ENCODE data around the gene SULT1E1.

SULT1E1 gene

DNA sequence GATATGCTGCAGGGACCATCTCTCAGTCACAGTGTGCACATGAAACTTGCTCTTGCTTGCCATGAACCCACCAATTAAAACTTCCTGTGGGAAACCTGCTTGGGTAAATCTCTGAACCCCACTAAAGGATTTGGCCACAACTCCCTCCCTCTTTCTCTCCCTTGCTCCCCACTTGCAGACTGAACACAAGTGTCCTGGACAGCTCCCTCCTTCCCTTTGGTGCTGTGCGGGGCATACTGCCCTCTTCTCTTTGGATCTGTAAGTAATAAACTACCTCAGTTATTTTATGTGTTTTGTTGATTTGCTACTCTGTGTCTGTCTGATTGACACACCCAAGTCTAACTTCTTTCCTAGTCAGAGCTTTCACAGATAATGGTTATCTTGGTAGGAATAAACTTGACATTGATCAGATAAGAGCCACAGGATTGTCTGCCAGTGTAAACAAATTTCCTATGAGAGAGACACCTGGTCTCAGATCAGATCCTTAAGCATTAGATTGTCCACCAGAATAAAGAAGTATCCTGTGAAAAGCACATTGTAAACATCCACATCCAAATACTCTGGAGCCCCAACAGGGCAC lies 41.8 kb downstream of the SULT1E1 start:
- H3K9me3 ChIP-seq: no peaks in the 10 kb centered on the region
- no peaks in the 10 kb centered on the region for H3K27me3 ChIP-seq
- TF ChIP-seq, protein P1, sequence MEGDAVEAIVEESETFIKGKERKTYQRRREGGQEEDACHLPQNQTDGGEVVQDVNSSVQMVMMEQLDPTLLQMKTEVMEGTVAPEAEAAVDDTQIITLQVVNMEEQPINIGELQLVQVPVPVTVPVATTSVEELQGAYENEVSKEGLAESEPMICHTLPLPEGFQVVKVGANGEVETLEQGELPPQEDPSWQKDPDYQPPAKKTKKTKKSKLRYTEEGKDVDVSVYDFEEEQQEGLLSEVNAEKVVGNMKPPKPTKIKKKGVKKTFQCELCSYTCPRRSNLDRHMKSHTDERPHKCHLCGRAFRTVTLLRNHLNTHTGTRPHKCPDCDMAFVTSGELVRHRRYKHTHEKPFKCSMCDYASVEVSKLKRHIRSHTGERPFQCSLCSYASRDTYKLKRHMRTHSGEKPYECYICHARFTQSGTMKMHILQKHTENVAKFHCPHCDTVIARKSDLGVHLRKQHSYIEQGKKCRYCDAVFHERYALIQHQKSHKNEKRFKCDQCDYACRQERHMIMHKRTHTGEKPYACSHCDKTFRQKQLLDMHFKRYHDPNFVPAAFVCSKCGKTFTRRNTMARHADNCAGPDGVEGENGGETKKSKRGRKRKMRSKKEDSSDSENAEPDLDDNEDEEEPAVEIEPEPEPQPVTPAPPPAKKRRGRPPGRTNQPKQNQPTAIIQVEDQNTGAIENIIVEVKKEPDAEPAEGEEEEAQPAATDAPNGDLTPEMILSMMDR (IDR thresholded peaks at IDR 0.05): no peak
- no peak for DNase-seq
- H3K36me3 ChIP-seq: no peaks in the 10 kb centered on the region
- intact Hi-C loops (cut with DNase I; ENCODE audit: low total_unique reads): no loop called here
- no peak overlapping the region for H3K27ac ChIP-seq
- no peak overlapping the region for H3K4me3 ChIP-seq
- H3K4me1 ChIP-seq: peaks cover 0 to 14% (median 4%) of the 10 kb centered on the region in 4 donors

DNA sequence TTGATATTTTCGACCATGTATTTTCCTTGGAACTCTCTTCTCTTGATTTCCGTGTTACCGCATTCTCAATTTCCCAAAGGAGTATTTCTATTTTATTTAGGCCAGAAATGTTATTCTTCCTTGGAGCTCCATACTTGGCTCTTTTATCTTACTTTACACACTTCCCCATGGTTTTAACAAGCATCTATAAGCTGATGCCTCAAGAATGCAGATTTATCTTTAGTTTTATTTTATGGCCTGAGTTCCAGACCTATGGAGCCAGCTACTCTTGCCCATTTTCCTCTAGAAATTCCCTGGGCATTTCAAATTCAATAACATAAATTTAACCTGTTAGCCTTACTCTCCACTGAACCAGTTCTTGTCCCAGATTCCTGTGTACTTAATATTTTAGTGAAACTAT lies 43.7 kb downstream of the SULT1E1 start:
- Histone ChIP-seq H3K4me3 (no peak overlapping the region), H3K27ac (no peak overlapping the region), H3K27me3 (no peaks in the 10 kb centered on the region), H3K4me1 (peaks cover 0 to 14% (median 4%) of the 10 kb centered on the region in 4 donors), H3K9me3 (no peaks in the 10 kb centered on the region), H3K36me3 (no peaks in the 10 kb centered on the region)
- TF ChIP-seq, protein P1 (IDR thresholded peaks at IDR 0.05): no peak
- intact Hi-C loops (cut with DNase I; ENCODE audit: low total_unique reads): no loop called here
- DNase-seq: no peak

DNA sequence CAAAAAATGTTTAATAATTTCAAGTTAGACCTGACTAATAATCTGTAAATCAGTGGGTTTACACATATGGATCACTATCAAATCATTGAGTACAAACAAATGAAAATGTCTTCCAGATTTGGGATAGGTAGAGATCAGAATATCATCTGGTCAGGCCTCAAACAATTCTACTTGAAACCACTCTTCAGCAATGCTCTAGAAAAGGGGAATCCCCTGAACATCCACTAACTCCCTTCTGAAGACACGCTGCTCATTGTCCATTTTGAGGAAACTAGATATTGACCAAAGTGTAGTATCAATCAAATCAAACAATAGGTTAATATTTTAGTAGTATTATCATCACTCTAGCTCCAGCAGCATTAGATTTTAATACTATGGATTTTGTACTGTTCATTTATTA lies 46.3 kb downstream of the SULT1E1 start:
- H3K4me3 ChIP-seq: no peak overlapping the region
- TF ChIP-seq, protein P1 (IDR thresholded peaks at IDR 0.05): no peak

DNA sequence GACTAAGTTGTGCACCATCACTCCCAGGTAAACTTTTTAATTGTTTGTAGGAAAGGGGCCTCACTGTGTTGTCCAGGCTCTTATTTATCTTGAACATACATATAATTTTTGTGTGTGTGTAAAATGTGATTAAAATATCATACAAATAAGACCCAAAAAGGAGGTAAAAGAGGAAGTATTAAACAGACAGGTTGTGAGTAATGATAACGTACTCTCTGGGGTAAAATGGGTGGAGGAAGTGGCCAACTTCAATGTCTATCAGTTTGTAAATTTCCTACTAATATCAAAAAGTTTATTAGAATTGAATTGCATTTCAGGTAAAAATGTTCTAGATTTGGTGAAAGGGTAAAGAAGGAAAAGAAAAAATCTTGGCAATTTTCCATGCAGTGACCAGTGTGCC lies 48.8 kb downstream of the SULT1E1 start:
- Histone ChIP-seq H3K27me3 (no peaks in the 10 kb centered on the region), H3K9me3 (no peaks in the 10 kb centered on the region), H3K36me3 (no peaks in the 10 kb centered on the region), H3K4me1 (peaks cover 0 to 8% (median 1%) of the 10 kb centered on the region in 4 donors), H3K27ac (no peak overlapping the region), H3K4me3 (no peak overlapping the region)
- TF ChIP-seq, protein P1 (IDR thresholded peaks at IDR 0.05): no peak
- intact Hi-C loops (cut with DNase I; ENCODE audit: low total_unique reads): no loop called here
- DNase-seq: no peak

More for the DNA sequence above, 46.3 kb downstream of the SULT1E1 start:
- intact Hi-C loops (cut with DNase I; ENCODE audit: low total_unique reads): no loop called here
- Histone ChIP-seq H3K9me3 (no peaks in the 10 kb centered on the region), H3K27ac (no peak overlapping the region), H3K4me1 (peaks cover 0 to 14% (median 4%) of the 10 kb centered on the region in 4 donors), H3K27me3 (no peaks in the 10 kb centered on the region), H3K36me3 (no peaks in the 10 kb centered on the region)
- DNase-seq: no peak

DNA sequence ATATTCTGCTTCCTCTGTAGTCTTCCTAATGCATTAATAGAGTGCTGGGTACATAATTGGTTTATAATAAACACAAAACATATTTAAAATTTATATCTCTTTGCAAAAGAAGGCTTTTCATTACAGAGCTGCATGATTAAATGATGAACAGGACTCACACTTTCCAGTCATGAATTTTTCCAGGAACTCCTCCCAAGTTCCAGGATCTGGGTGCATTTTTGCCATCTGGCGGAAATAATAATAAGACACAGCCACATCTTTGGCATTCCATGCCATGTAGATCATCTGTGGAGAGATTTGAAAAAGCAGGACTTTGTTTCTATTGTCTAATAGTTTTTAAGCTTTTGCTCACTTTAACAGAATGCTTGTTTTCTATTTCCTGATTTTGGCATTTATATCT lies 59.3 kb downstream of the SULT1E1 start:
- no peak for DNase-seq
- peaks cover 0 to 4% (median 0%) of the 10 kb centered on the region in 3 donors for H3K9me3 ChIP-seq
- H3K36me3 ChIP-seq: no peaks in the 10 kb centered on the region
- no peaks in the 10 kb centered on the region for H3K27me3 ChIP-seq
- H3K4me3 ChIP-seq: no peak overlapping the region
- no peaks in the 10 kb centered on the region for H3K4me1 ChIP-seq
- TF ChIP-seq, protein P1 (IDR thresholded peaks at IDR 0.05): no peak
- intact Hi-C loops (cut with DNase I; ENCODE audit: low total_unique reads): no loop called here
- H3K27ac ChIP-seq: no peak overlapping the region

DNA sequence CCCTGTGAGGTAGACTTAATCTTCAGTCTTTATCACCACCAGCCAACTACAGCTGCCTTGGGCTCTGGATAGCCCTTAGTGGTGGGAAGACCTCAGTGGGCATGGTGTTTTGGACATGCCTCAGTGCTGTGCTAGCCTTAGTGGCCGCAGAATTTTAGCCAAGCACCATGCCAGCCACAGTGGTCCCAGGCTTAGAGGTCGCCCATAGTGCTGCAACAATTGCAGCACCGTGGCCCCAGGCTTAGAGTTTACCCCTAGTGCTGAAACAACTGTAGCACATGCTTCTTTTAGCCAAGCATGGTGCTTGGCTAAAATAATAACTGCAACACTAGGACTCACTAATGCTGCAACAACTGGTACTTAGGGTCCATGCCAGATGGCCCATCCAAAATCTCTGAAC lies 60.6 kb downstream of the SULT1E1 start:
- Histone ChIP-seq H3K4me1 (no peaks in the 10 kb centered on the region), H3K27me3 (no peaks in the 10 kb centered on the region), H3K27ac (no peak overlapping the region), H3K4me3 (no peak overlapping the region), H3K9me3 (peaks cover 0 to 4% (median 0%) of the 10 kb centered on the region in 3 donors), H3K36me3 (no peaks in the 10 kb centered on the region)
- TF ChIP-seq, protein P1 (IDR thresholded peaks at IDR 0.05): no peak
- intact Hi-C loops (cut with DNase I; ENCODE audit: low total_unique reads): no loop called here
- no peak for DNase-seq
